PC-9 (cell line): ENCODE data around the gene UBE2D3. TPM values are rescaled to one million over a fixed set of nuclear protein-coding genes. Genes with fewer than 3 reads are reported as not detected.
A peak's percentile ranks its signal among the peaks of the same experiment; 100 is the strongest.

Source experiments
- BruUV-seq: library from RNA; stranded (reverse); fragments of 400-500 nt; replicated peaks from 2 replicates; lab custom pipeline; 2021; lab: Mats Ljungman, UMichigan
- CTCF ChIA-PET: fragments of 300-600 bp; sonication (Branson Sonifier 250); formaldehyde crosslinking; loops from one replicate; lab custom pipeline; 2022; ENCODE audit warnings: antibody characterized with exemption; lab: Charles Lee
- POLR2A ChIA-PET: fragments of 300-600 bp; sonication (Branson Sonifier 250); formaldehyde crosslinking; loops from one replicate; lab custom pipeline; 2022; ENCODE audit warnings: antibody characterized with exemption; ENCODE audit not compliant: unreplicated experiment; lab: Charles Lee
- DNase-seq, 2 experiments: peaks; one replicate each; pipeline versions ENCODE4 v3.0.0 to v3.0.0-alpha.2; 2015 to 2022; ENCODE audit warnings: mixed read lengths in 1 of 2
- H2AFZ ChIP-seq: fragments of 200-600 bp; sonication (generic); 2 replicates; pipeline ENCODE4 v1.8.1; 2017; ENCODE audit warnings: antibody characterized with exemption
- H3F3A ChIP-seq: fragments of 200-600 bp; sonication (generic); 2 replicates; pipeline ENCODE4 v1.8.1; 2017; ENCODE audit warnings: antibody characterized with exemption, mild to moderate bottlenecking, low read depth; ENCODE audit not compliant: insufficient read depth
- H3K27ac ChIP-seq: fragments of 200-600 bp; sonication (generic); 2 replicates; pipeline ENCODE4 v1.6.1; 2016; ENCODE audit warnings: mixed run types
- H3K27me3 ChIP-seq: fragments of 200-600 bp; sonication (generic); 2 replicates; pipeline ENCODE4 v1.6.1; 2016; ENCODE audit warnings: low read depth, mixed run types; ENCODE audit not compliant: insufficient read depth
- H3K36me3 ChIP-seq: fragments of 200-600 bp; sonication (generic); 2 replicates; pipeline ENCODE4 v1.6.1; 2016; ENCODE audit warnings: low read depth, mixed run types
- H3K4me1 ChIP-seq: fragments of 200-600 bp; sonication (generic); replicated peaks from 2 replicates; pipeline ENCODE4 v1.6.1; 2016; ENCODE audit warnings: mixed run types; ENCODE audit not compliant: insufficient read depth
- H3K4me2 ChIP-seq: fragments of 200-600 bp; sonication (generic); 2 replicates; pipeline ENCODE4 v1.6.1; 2017; ENCODE audit warnings: mixed run types
- H3K4me3 ChIP-seq: fragments of 200-600 bp; sonication (generic); 2 replicates; pipeline ENCODE4 v1.6.1; 2016; ENCODE audit warnings: mixed run types
- H3K79me2 ChIP-seq: fragments of 200-600 bp; sonication (generic); 2 replicates; pipeline ENCODE4 v1.6.1; 2017; ENCODE audit warnings: low read depth, mixed run types
- H3K9me2 ChIP-seq: fragments of 200-600 bp; sonication (generic); 2 replicates; pipeline ENCODE4 v1.8.1; 2017; ENCODE audit warnings: mild to moderate bottlenecking; ENCODE audit not compliant: insufficient read depth
- H3K9me3 ChIP-seq: fragments of 200-600 bp; sonication (generic); 2 replicates; pipeline ENCODE4 v1.8.1; 2016; ENCODE audit warnings: low read depth; ENCODE audit not compliant: insufficient read depth
- H4K20me1 ChIP-seq: fragments of 200-600 bp; sonication (generic); 2 replicates; pipeline ENCODE4 v1.8.1; 2017; ENCODE audit not compliant: insufficient read depth
- CTCF ChIP-seq: fragments of 200-600 bp; sonication (generic); conservative IDR thresholded peaks from 2 replicates; pipeline ENCODE4 v1.6.1; 2017; ENCODE audit warnings: mixed run types, antibody characterized with exemption, mild to moderate bottlenecking, moderate library complexity
- EZH2 ChIP-seq: fragments of 200-600 bp; sonication (generic); IDR thresholded peaks from 2 replicates; pipeline ENCODE4 v1.8.0; 2017; ENCODE audit warnings: antibody characterized with exemption, low read depth
- intact Hi-C: fragments of 100-400 bp; cut with micrococcal nuclease; formaldehyde crosslinking; loops from one replicate; pipeline ENCODE4 v1.10.0; 2022; ENCODE audit not compliant: unreplicated experiment
- total RNA-seq: library from RNA; stranded (reverse); gene quantifications from 2 replicates; pipeline ENCODE4 v1.2.3, GENCODE V29; 2021

UBE2D3 gene
- total RNA-seq, 1 experiment from 2014 or later: 183 TPM

- H3K4me2 ChIP-seq: no peak overlapping the region
- H3F3A ChIP-seq: peaks cover 3% of the 10 kb centered on the region; the same call in 1 of the 2 replicates
- ChIA-PET POLR2A (no interaction called here), CTCF (no interaction called here)
- H2AFZ ChIP-seq: no peak overlapping the region
- H3K27ac ChIP-seq: no peak overlapping the region
- no peaks in the 10 kb centered on the region for H4K20me1 ChIP-seq
- H3K36me3 ChIP-seq: no peaks in the 10 kb centered on the region
- intact Hi-C loops: no loop called here
- no peaks in the 10 kb centered on the region for H3K9me2 ChIP-seq
- DNase-seq: no peak
- H3K79me2 ChIP-seq: no peaks in the 10 kb centered on the region
- no peak overlapping the region for H3K4me3 ChIP-seq
- TF ChIP-seq EZH2 (no peak), CTCF (no peak)
- H3K4me1 ChIP-seq: peaks cover 6% of the 10 kb centered on the region
- no peaks in the 10 kb centered on the region for H3K27me3 ChIP-seq
- no peaks in the 10 kb centered on the region for H3K9me3 ChIP-seq
- BruUV-seq: no TSS peak
These were observed 45.8 kb downstream of the UBE2D3 start for GRCh38 chr4:102781570-102781969.

- DNase-seq: peak in 1 of 2 experiments; percentile 92
- ChIA-PET CTCF (no interaction called here), POLR2A (interaction anchor here (0.7 kb wide), 1 partner anchor 23 kb away, joined by 11 read pairs; no protein-coding TSS in a partner anchor)
- no peaks in the 10 kb centered on the region for H3K27me3 ChIP-seq
- no peaks in the 10 kb centered on the region for H3K36me3 ChIP-seq
- H3F3A ChIP-seq: peaks cover 3% of the 10 kb centered on the region; the same call in 1 of the 2 replicates
- H3K79me2 ChIP-seq: no peaks in the 10 kb centered on the region
- H3K27ac ChIP-seq: peak overlapping the region; percentile 56
- TF ChIP-seq CTCF (no peak), EZH2 (no peak)
- peaks cover 6% of the 10 kb centered on the region for H3K4me1 ChIP-seq
- H2AFZ ChIP-seq: no peak overlapping the region
- H4K20me1 ChIP-seq: no peaks in the 10 kb centered on the region
- H3K4me3 ChIP-seq: no peak overlapping the region
- no TSS peak for BruUV-seq
- no peaks in the 10 kb centered on the region for H3K9me2 ChIP-seq
- intact Hi-C loops: no loop called here
- 0 out of 2 replicates have a peak overlapping the region, but pooled peaks have one; percentile 40 for H3K4me2 ChIP-seq
- no peaks in the 10 kb centered on the region for H3K9me3 ChIP-seq
These were observed 46.7 kb downstream of the UBE2D3 start for GRCh38 chr4:102780476-102781144.

- no TSS peak for BruUV-seq
- H3F3A ChIP-seq: peaks cover 3% of the 10 kb centered on the region; the same call in 1 of the 2 replicates
- TF ChIP-seq CTCF: no peak
- TF ChIP-seq EZH2: no peak
- intact Hi-C loops: no loop called here
- H2AFZ ChIP-seq: no peak overlapping the region
- H3K9me2 ChIP-seq: no peaks in the 10 kb centered on the region
- no peak for DNase-seq
- no peaks in the 10 kb centered on the region for H3K36me3 ChIP-seq
- ChIA-PET CTCF (no interaction called here), POLR2A (no interaction called here)
- H3K4me2 ChIP-seq: no peak overlapping the region
- peaks cover 6% of the 10 kb centered on the region for H3K4me1 ChIP-seq
- no peak overlapping the region for H3K4me3 ChIP-seq
- H3K27me3 ChIP-seq: no peaks in the 10 kb centered on the region
- no peaks in the 10 kb centered on the region for H4K20me1 ChIP-seq
- H3K9me3 ChIP-seq: no peaks in the 10 kb centered on the region
- H3K79me2 ChIP-seq: no peaks in the 10 kb centered on the region
- no peak overlapping the region for H3K27ac ChIP-seq
These were observed 48.1 kb downstream of the UBE2D3 start for GRCh38 chr4:102779204-102779603.
